A549 (cell line): ENCODE results near the gene DHFR2.

Experiments
- EHF ChIP-seq: fragments of 250-450 bp; sonication (Bioruptor Pico); IDR thresholded peaks from 2 replicates; pipeline ENCODE4 v1.5.0; 2020; ENCODE audit warnings: mild to moderate bottlenecking
- MAZ ChIP-seq: fragments of 150-350 bp; IDR thresholded peaks from 2 replicates; pipeline ENCODE4 v1.6.1; 2014; ENCODE audit warnings: antibody characterized with exemption, low read depth, low read length, borderline replicate concordance
- POLR2A ChIP-seq: IDR thresholded peaks from 2 replicates; pipeline ENCODE4 v1.6.1; 2012; ENCODE audit warnings: mild to moderate bottlenecking, low read length
- POLR2AphosphoS2 ChIP-seq: conservative IDR thresholded peaks from 2 replicates; pipeline ENCODE4 v1.6.1; 2012; ENCODE audit warnings: low read length, improper control_type of control experiment, inconsistent platforms
- RAD21 ChIP-seq, 2 experiments: fragments of >200 bp in 1 of 2; sonication (Bioruptor Twin) in 1 of 2; formaldehyde crosslinking in 1 of 2; IDR thresholded peaks in 1 of 2; conservative IDR thresholded peaks in 1 of 2; 2 replicates in 1 of 2; 3 replicates in 1 of 2; pipeline ENCODE4 v1.6.1; 2012 to 2018; ENCODE audit warnings: inconsistent platforms in 1 of 2
- RARB ChIP-seq: fragments of 250-450 bp; sonication (Bioruptor Pico); IDR thresholded peaks from 2 replicates; pipeline ENCODE4 v1.8.0; 2021; ENCODE audit warnings: mild to moderate bottlenecking, moderate library complexity
- TF ChIP-seq, protein P1 (sequence below): fragments of >200 bp; sonication (Bioruptor Twin); formaldehyde crosslinking; IDR thresholded peaks from 3 replicates; pipeline ENCODE4 v1.5.1; 2016
- TF ChIP-seq, protein P2 (sequence below): fragments of 450-650 bp; IDR thresholded peaks from 2 replicates; pipeline ENCODE4 v1.6.1; 2014; ENCODE audit warnings: antibody characterized with exemption
- TF ChIP-seq, protein P3 (sequence below): fragments of 200-600 bp; sonication (generic); IDR thresholded peaks from 2 replicates; pipeline ENCODE4 v1.6.1; 2016; ENCODE audit warnings: antibody characterized with exemption, mild to moderate bottlenecking, moderate library complexity
- TF ChIP-seq, protein P4 (sequence below): IDR thresholded peaks from 2 replicates; pipeline ENCODE4 v1.6.1; 2012

DNA sequence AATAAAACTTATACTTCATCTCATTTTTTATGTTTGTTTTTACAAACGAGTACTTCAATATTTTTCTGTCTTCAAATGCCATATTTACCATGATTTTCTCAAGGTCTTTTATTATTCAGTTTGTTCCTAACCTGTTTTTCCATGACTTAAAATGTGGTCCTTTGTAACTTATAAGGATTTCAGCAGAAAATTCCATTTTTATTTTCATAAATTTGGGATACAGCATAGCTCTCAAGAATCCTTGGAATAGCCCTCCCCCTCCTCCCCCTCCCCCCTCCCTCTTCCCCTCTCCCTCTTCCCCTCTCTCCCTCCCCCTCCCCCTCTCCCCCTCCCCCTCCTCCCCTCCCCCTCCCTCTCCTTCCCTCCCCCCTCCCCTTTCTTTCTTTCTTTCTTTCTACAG is 19.4 kb downstream of the DHFR2 start:
- TF ChIP-seq, protein P1, sequence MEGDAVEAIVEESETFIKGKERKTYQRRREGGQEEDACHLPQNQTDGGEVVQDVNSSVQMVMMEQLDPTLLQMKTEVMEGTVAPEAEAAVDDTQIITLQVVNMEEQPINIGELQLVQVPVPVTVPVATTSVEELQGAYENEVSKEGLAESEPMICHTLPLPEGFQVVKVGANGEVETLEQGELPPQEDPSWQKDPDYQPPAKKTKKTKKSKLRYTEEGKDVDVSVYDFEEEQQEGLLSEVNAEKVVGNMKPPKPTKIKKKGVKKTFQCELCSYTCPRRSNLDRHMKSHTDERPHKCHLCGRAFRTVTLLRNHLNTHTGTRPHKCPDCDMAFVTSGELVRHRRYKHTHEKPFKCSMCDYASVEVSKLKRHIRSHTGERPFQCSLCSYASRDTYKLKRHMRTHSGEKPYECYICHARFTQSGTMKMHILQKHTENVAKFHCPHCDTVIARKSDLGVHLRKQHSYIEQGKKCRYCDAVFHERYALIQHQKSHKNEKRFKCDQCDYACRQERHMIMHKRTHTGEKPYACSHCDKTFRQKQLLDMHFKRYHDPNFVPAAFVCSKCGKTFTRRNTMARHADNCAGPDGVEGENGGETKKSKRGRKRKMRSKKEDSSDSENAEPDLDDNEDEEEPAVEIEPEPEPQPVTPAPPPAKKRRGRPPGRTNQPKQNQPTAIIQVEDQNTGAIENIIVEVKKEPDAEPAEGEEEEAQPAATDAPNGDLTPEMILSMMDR: no peak
- TF ChIP-seq POLR2A (no peak), POLR2AphosphoS2 (no peak), EHF (CRISPR knock-in tag) (no peak), RARB (CRISPR knock-in tag) (no peak), RAD21 (conservative IDR thresholded peaks at IDR 0.05 in 1 of 2, IDR thresholded peaks at IDR 0.05 in 1 of 2) (no peak), MAZ (no peak)
- TF ChIP-seq, protein P2, sequence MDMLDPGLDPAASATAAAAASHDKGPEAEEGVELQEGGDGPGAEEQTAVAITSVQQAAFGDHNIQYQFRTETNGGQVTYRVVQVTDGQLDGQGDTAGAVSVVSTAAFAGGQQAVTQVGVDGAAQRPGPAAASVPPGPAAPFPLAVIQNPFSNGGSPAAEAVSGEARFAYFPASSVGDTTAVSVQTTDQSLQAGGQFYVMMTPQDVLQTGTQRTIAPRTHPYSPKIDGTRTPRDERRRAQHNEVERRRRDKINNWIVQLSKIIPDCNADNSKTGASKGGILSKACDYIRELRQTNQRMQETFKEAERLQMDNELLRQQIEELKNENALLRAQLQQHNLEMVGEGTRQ: no peak
- TF ChIP-seq, protein P3, sequence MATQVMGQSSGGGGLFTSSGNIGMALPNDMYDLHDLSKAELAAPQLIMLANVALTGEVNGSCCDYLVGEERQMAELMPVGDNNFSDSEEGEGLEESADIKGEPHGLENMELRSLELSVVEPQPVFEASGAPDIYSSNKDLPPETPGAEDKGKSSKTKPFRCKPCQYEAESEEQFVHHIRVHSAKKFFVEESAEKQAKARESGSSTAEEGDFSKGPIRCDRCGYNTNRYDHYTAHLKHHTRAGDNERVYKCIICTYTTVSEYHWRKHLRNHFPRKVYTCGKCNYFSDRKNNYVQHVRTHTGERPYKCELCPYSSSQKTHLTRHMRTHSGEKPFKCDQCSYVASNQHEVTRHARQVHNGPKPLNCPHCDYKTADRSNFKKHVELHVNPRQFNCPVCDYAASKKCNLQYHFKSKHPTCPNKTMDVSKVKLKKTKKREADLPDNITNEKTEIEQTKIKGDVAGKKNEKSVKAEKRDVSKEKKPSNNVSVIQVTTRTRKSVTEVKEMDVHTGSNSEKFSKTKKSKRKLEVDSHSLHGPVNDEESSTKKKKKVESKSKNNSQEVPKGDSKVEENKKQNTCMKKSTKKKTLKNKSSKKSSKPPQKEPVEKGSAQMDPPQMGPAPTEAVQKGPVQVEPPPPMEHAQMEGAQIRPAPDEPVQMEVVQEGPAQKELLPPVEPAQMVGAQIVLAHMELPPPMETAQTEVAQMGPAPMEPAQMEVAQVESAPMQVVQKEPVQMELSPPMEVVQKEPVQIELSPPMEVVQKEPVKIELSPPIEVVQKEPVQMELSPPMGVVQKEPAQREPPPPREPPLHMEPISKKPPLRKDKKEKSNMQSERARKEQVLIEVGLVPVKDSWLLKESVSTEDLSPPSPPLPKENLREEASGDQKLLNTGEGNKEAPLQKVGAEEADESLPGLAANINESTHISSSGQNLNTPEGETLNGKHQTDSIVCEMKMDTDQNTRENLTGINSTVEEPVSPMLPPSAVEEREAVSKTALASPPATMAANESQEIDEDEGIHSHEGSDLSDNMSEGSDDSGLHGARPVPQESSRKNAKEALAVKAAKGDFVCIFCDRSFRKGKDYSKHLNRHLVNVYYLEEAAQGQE: no peak
- TF ChIP-seq, protein P4, sequence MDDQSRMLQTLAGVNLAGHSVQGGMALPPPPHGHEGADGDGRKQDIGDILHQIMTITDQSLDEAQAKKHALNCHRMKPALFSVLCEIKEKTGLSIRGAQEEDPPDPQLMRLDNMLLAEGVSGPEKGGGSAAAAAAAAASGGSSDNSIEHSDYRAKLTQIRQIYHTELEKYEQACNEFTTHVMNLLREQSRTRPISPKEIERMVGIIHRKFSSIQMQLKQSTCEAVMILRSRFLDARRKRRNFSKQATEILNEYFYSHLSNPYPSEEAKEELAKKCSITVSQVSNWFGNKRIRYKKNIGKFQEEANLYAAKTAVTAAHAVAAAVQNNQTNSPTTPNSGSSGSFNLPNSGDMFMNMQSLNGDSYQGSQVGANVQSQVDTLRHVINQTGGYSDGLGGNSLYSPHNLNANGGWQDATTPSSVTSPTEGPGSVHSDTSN: no peak
